ENCODE data around the gene OLFM2.
"Not testable (repeated sequence)": the region's sequence is repeated elsewhere in the genome, so short reads cannot be mapped to it uniquely, and the experiment has no call there.

The OLFM2 gene

GRCh38 chr19:9849791-9850190 is 86.5 kb downstream of the OLFM2 start:
- no peak for DNase-seq
- Mint-ChIP-seq H3K4me1 (peaks cover 21% of the 10 kb centered on the region), H3K9me3 (no peaks in the 10 kb centered on the region), H3K27me3 (no peaks in the 10 kb centered on the region), H3K36me3 (ENCODE audit: low read depth) (peaks cover 8% of the 10 kb centered on the region), H3K27ac (no peak overlapping the region), H3K4me3 (no peak overlapping the region)
- no peak for ATAC-seq

GRCh38 chr19:9848762-9849161 is 87.6 kb downstream of the OLFM2 start:
- DNase-seq (no peak), ATAC-seq (no peak)
- H3K4me3 Mint-ChIP-seq = no peak overlapping the region
- no peak overlapping the region for H3K27ac Mint-ChIP-seq
- H3K9me3 Mint-ChIP-seq = no peaks in the 10 kb centered on the region
- peaks cover 21% of the 10 kb centered on the region for H3K4me1 Mint-ChIP-seq
- H3K27me3 Mint-ChIP-seq = no peaks in the 10 kb centered on the region
- peaks cover 14% of the 10 kb centered on the region for H3K36me3 Mint-ChIP-seq (ENCODE audit: low read depth)

- ATAC-seq (peak; percentile 15), DNase-seq (peak; percentile 39)
- H3K9me3 Mint-ChIP-seq = no peaks in the 10 kb centered on the region
- no peak overlapping the region for H3K4me3 Mint-ChIP-seq
- no peak overlapping the region for H3K27ac Mint-ChIP-seq
- H3K4me1 Mint-ChIP-seq = peaks cover 20% of the 10 kb centered on the region
- H3K36me3 Mint-ChIP-seq (ENCODE audit: low read depth) = peaks cover 18% of the 10 kb centered on the region
- no peaks in the 10 kb centered on the region for H3K27me3 Mint-ChIP-seq
Observed at GRCh38 chr19:9848060-9848459, 88.3 kb downstream of the OLFM2 start.

GRCh38 chr19:9847087-9847671 is 89.1 kb downstream of the OLFM2 start:
- no peaks in the 10 kb centered on the region for H3K27me3 Mint-ChIP-seq
- ATAC-seq (peak; percentile 75), DNase-seq (peak; percentile 56)
- H3K9me3 Mint-ChIP-seq = no peaks in the 10 kb centered on the region
- H3K27ac Mint-ChIP-seq = no peak overlapping the region
- peaks cover 25% of the 10 kb centered on the region for H3K36me3 Mint-ChIP-seq (ENCODE audit: low read depth)
- no peak overlapping the region for H3K4me3 Mint-ChIP-seq
- H3K4me1 Mint-ChIP-seq = peaks cover 18% of the 10 kb centered on the region

- ATAC-seq, H3K4me3 Mint-ChIP-seq, H3K27ac Mint-ChIP-seq, H3K9me3 Mint-ChIP-seq, H3K27me3 Mint-ChIP-seq, DNase-seq: not testable (repeated sequence)
- peaks cover 18% of the 10 kb centered on the region for H3K4me1 Mint-ChIP-seq
- H3K36me3 Mint-ChIP-seq (ENCODE audit: low read depth) = peaks cover 44% of the 10 kb centered on the region
Observed at GRCh38 chr19:9843626-9844273, 92.6 kb downstream of the OLFM2 start.

- Mint-ChIP-seq H3K4me1 (peaks cover 17% of the 10 kb centered on the region), H3K9me3 (no peaks in the 10 kb centered on the region)
Observed at GRCh38 chr19:9842834-9843625, 93.3 kb downstream of the OLFM2 start.

GRCh38 chr19:9839415-9839814 is 96.9 kb downstream of the OLFM2 start:
- Mint-ChIP-seq H3K4me3 (no peak overlapping the region), H3K27me3 (no peaks in the 10 kb centered on the region), H3K4me1 (peaks cover 17% of the 10 kb centered on the region), H3K36me3 (ENCODE audit: low read depth) (peaks cover 43% of the 10 kb centered on the region), H3K27ac (no peak overlapping the region), H3K9me3 (no peaks in the 10 kb centered on the region)
- ATAC-seq (no peak), DNase-seq (no peak)

More at GRCh38 chr19:9842834-9843625, 93.3 kb downstream of the OLFM2 start:
- no peak for DNase-seq
- Mint-ChIP-seq H3K27ac (no peak overlapping the region), H3K27me3 (no peaks in the 10 kb centered on the region), H3K36me3 (ENCODE audit: low read depth) (peaks cover 46% of the 10 kb centered on the region), H3K4me3 (no peak overlapping the region)
- ATAC-seq = no peak

- Mint-ChIP-seq H3K27ac (no peak overlapping the region), H3K27me3 (no peaks in the 10 kb centered on the region), H3K9me3 (no peaks in the 10 kb centered on the region), H3K4me1 (peaks cover 20% of the 10 kb centered on the region), H3K4me3 (no peak overlapping the region), H3K36me3 (ENCODE audit: low read depth) (peaks cover 37% of the 10 kb centered on the region)
- no peak for DNase-seq
- no peak for ATAC-seq
Observed at GRCh38 chr19:9838324-9838723, 98.0 kb downstream of the OLFM2 start.

GRCh38 chr19:9836021-9836420 is 100.3 kb downstream of the OLFM2 start:
- no peak for DNase-seq
- Mint-ChIP-seq H3K9me3 (no peaks in the 10 kb centered on the region), H3K4me1 (peaks cover 20% of the 10 kb centered on the region), H3K27me3 (no peaks in the 10 kb centered on the region), H3K4me3 (peak overlapping the region; percentile 85), H3K27ac (peak overlapping the region; percentile 68), H3K36me3 (ENCODE audit: low read depth) (peaks cover 24% of the 10 kb centered on the region)
- no peak for ATAC-seq

GRCh38 chr19:9835507-9835949 is 100.8 kb downstream of the OLFM2 start:
- ATAC-seq (peak; percentile 8), DNase-seq (peak; percentile 25)
- Mint-ChIP-seq H3K27ac (no peak overlapping the region), H3K4me3 (peak overlapping the region; percentile 85), H3K4me1 (peaks cover 20% of the 10 kb centered on the region), H3K27me3 (no peaks in the 10 kb centered on the region), H3K36me3 (ENCODE audit: low read depth) (peaks cover 23% of the 10 kb centered on the region), H3K9me3 (no peaks in the 10 kb centered on the region)

GRCh38 chr19:9834726-9835506 is 101.4 kb downstream of the OLFM2 start, which contains the start of gene PIN1:
TSS of gene PIN1 (plus strand) at chr19:9835318. CDS start at chr19:9835345, 27 bp downstream.
- DNase-seq (peak; percentile 99), ATAC-seq (peak; percentile 98)
- Mint-ChIP-seq H3K4me1 (peaks cover 23% of the 10 kb centered on the region), H3K9me3 (no peaks in the 10 kb centered on the region), H3K27me3 (no peaks in the 10 kb centered on the region), H3K27ac (peak within 1 kb of the TSS; percentile 78), H3K36me3 (ENCODE audit: low read depth) (peaks cover 22% of the 10 kb centered on the region), H3K4me3 (peak within 1 kb of the TSS; percentile 85)

- no peaks in the 10 kb centered on the region for H3K9me3 Mint-ChIP-seq
- no peaks in the 10 kb centered on the region for H3K27me3 Mint-ChIP-seq
- no peak for DNase-seq
- H3K36me3 Mint-ChIP-seq (ENCODE audit: low read depth) = peaks cover 23% of the 10 kb centered on the region
- H3K4me3 Mint-ChIP-seq = peak overlapping the region; percentile 84
- H3K4me1 Mint-ChIP-seq = peaks cover 24% of the 10 kb centered on the region
- H3K27ac Mint-ChIP-seq = peak overlapping the region; percentile 78
- no peak for ATAC-seq
Observed at GRCh38 chr19:9834307-9834725, 102.0 kb downstream of the OLFM2 start.

- ATAC-seq (no peak), DNase-seq (no peak)
- Mint-ChIP-seq H3K27me3 (no peaks in the 10 kb centered on the region), H3K4me3 (peak overlapping the region; percentile 98), H3K4me1 (peaks cover 26% of the 10 kb centered on the region), H3K27ac (peak overlapping the region; percentile 94), H3K36me3 (ENCODE audit: low read depth) (peaks cover 26% of the 10 kb centered on the region), H3K9me3 (no peaks in the 10 kb centered on the region)
Observed at GRCh38 chr19:9828551-9829063, 107.7 kb downstream of the OLFM2 start.

Measured in activated naive CD8-positive, alpha-beta T cell treated with anti-CD3 and anti-CD28 coated beads, Interleukin-2, amount 50 U/mL, for 24 hours (primary cell).